Head of caudate nucleus (tissue), 42 donors: ENCODE results near the gene SULT2B1.
"Not testable (repeated sequence)": the region's sequence is repeated elsewhere in the genome, so short reads cannot be mapped to it uniquely, and the experiment has no call there.

ENCODE experiments used
- DNase-seq, 42 donors: peaks; one replicate each; pipeline versions ENCODE4 v3.0.0 to v3.0.0-alpha.2; 2020 to 2021; ENCODE audit warnings: mixed read lengths in 7 of 42
- intact Hi-C: fragments of 100-400 bp; cut with DNase I; formaldehyde crosslinking; loops from one replicate; pipeline ENCODE4 v1.15.0; 2022

The SULT2B1 gene

GRCh38 chr19:48628486-48629296, 76.7 kb downstream of the SULT2B1 start:
- DNase-seq: no peak

GRCh38 chr19:48629297-48629598, 77.3 kb downstream of the SULT2B1 start:
- intact Hi-C loops: no loop called here
- no peak for DNase-seq

More at GRCh38 chr19:48628486-48629296, 76.7 kb downstream of the SULT2B1 start:
- intact Hi-C loops: no loop called here

- intact Hi-C loops: no loop called here
- peak in 40 of 42 donors; percentile 44 to 84 (median 66) for DNase-seq
Observed at GRCh38 chr19:48629599-48630295, 77.8 kb downstream of the SULT2B1 start.

GRCh38 chr19:48630296-48631063, 78.5 kb downstream of the SULT2B1 start:
- intact Hi-C loops: no loop called here
- DNase-seq: peak in 8 of 42 donors; percentile 29 to 56 (median 47)

- DNase-seq: no peak
- intact Hi-C loops: no loop called here
Observed at GRCh38 chr19:48631225-48631624, 79.3 kb downstream of the SULT2B1 start.

GRCh38 chr19:48632286-48632685, 80.3 kb downstream of the SULT2B1 start:
- intact Hi-C loops, DNase-seq: not testable (repeated sequence)

- DNase-seq: no peak
Observed at GRCh38 chr19:48632692-48633147, 80.7 kb downstream of the SULT2B1 start.

GRCh38 chr19:48633148-48634035, 81.4 kb downstream of the SULT2B1 start:
- intact Hi-C loops: no loop called here
- DNase-seq: no peak

More at GRCh38 chr19:48632692-48633147, 80.7 kb downstream of the SULT2B1 start:
- intact Hi-C loops: no loop called here

GRCh38 chr19:48634036-48634342, 82.0 kb downstream of the SULT2B1 start:
- no peak for DNase-seq
- intact Hi-C loops: no loop called here

- intact Hi-C loops: no loop called here
- peak; percentile 90 to 98 (median 95) for DNase-seq
Observed at GRCh38 chr19:48634424-48635262, 82.7 kb downstream of the SULT2B1 start.

GRCh38 chr19:48635263-48635965, 83.4 kb downstream of the SULT2B1 start:
- peak in 35 of 42 donors; percentile 53 to 86 (median 72) for DNase-seq
- intact Hi-C loops: no loop called here

GRCh38 chr19:48635966-48636858, 84.2 kb downstream of the SULT2B1 start:
- DNase-seq: peak in 36 of 42 donors; percentile 41 to 80 (median 66)
- intact Hi-C loops: no loop called here

- intact Hi-C loops: no loop called here
- DNase-seq: peak in 13 of 42 donors; percentile 41 to 77 (median 57)
Observed at GRCh38 chr19:48636859-48637448, 85.0 kb downstream of the SULT2B1 start, which contains the start of gene DBP. Gene DBP, minus strand, starts transcription at chr19:48637379. Its CDS starts 385 bp downstream, at chr19:48636994.

- intact Hi-C loops: no loop called here
- DNase-seq: peak; percentile 97 to 100 (median 99)
Observed at GRCh38 chr19:48637449-48637947, 85.5 kb downstream of the SULT2B1 start.
